HepG2 (cell line): Measurements from ENCODE around the gene TMEM135. TPM values are rescaled to one million over a fixed set of nuclear protein-coding genes. Genes with fewer than 3 reads are reported as not detected.

Experiments
- FOXA1 ChIP-seq, 2 experiments: fragments of 450-650 bp in 1 of 2; sonication (generic) in 1 of 2; formaldehyde crosslinking in 1 of 2; IDR thresholded peaks; 2 replicates each; pipeline versions ENCODE4 v1.4.0 to v1.6.1; 2016 to 2020; ENCODE audit warnings: missing genetic modification reagents in 1 of 2
- FOXC1 ChIP-seq: sonication (generic); formaldehyde crosslinking; IDR thresholded peaks from 2 replicates; pipeline ENCODE4 v1.8.0; 2022; ENCODE audit warnings: mild to moderate bottlenecking, missing genetic modification reagents, borderline replicate concordance
- HDAC1 ChIP-seq: sonication (generic); formaldehyde crosslinking; IDR thresholded peaks from 2 replicates; pipeline ENCODE4 v1.5.1; 2020; ENCODE audit warnings: mild to moderate bottlenecking, missing genetic modification reagents
- MLLT10 ChIP-seq: sonication (generic); formaldehyde crosslinking; IDR thresholded peaks from 2 replicates; pipeline ENCODE4 v1.4.0; 2020; ENCODE audit warnings: missing genetic modification reagents
- PRDM4 ChIP-seq: sonication (generic); formaldehyde crosslinking; IDR thresholded peaks from 2 replicates; pipeline ENCODE4 v1.9.0; 2021; ENCODE audit warnings: missing genetic modification reagents, borderline replicate concordance
- RNF219 ChIP-seq: sonication (generic); formaldehyde crosslinking; IDR thresholded peaks from 2 replicates; pipeline ENCODE4 v1.5.0; 2020; ENCODE audit warnings: mild to moderate bottlenecking, missing genetic modification reagents
- SRSF9 ChIP-seq: fragments of 200-400 bp; formaldehyde crosslinking; IDR thresholded peaks from 2 replicates; pipeline ENCODE4 v1.6.1; 2018; ENCODE audit warnings: borderline replicate concordance, mild to moderate bottlenecking, low read depth, low read length; ENCODE audit not compliant: insufficient read depth, poor library complexity, severe bottlenecking
- ZBTB2 ChIP-seq: sonication (generic); formaldehyde crosslinking; IDR thresholded peaks from 2 replicates; pipeline ENCODE4 v1.8.0; 2022; ENCODE audit warnings: low read depth, missing genetic modification reagents
- ZFP36L1 ChIP-seq: sonication (generic); formaldehyde crosslinking; IDR thresholded peaks from 2 replicates; pipeline ENCODE4 v1.8.0; 2022; ENCODE audit warnings: mild to moderate bottlenecking, missing genetic modification reagents, moderate library complexity
- ZFP62 ChIP-seq: sonication (generic); formaldehyde crosslinking; IDR thresholded peaks from 2 replicates; pipeline ENCODE4 v1.4.0; 2020; ENCODE audit warnings: missing genetic modification reagents
- ZNF142 ChIP-seq: sonication (generic); formaldehyde crosslinking; IDR thresholded peaks from 2 replicates; pipeline ENCODE4 v1.4.0; 2020; ENCODE audit warnings: missing genetic modification reagents
- ZNF143 ChIP-seq: sonication (generic); formaldehyde crosslinking; IDR thresholded peaks from 2 replicates; pipeline ENCODE4 v1.4.0; 2020; ENCODE audit warnings: missing genetic modification reagents
- ZNF251 ChIP-seq: sonication (generic); formaldehyde crosslinking; IDR thresholded peaks from 2 replicates; pipeline ENCODE4 v1.9.0; 2021; ENCODE audit warnings: mild to moderate bottlenecking, missing genetic modification reagents
- ZNF30 ChIP-seq: sonication (generic); formaldehyde crosslinking; IDR thresholded peaks from 2 replicates; pipeline ENCODE4 v1.5.0; 2020; ENCODE audit warnings: mild to moderate bottlenecking, missing genetic modification reagents
- ZNF549 ChIP-seq: sonication (generic); formaldehyde crosslinking; IDR thresholded peaks from 2 replicates; pipeline ENCODE4 v1.5.0; 2020; ENCODE audit warnings: missing genetic modification reagents
- ZNF703 ChIP-seq: sonication (generic); formaldehyde crosslinking; IDR thresholded peaks from 2 replicates; pipeline ENCODE4 v1.5.1; 2020; ENCODE audit warnings: missing genetic modification reagents, mild to moderate bottlenecking, moderate library complexity, borderline replicate concordance
- polyA plus RNA-seq, 8 experiments: library from polyadenylated mRNA; depleted of rRNA in 3 of 8; stranded (reverse) in 7 of 8; unstranded in 1 of 8; fragments of >200 nt; fragmentation: Illumina TruSeq in 4 of 8; extraction: Trizol in 4 of 8; gene quantifications; 2 replicates each; pipeline versions ENCODE4 v1.2.1 to v1.2.3, GENCODE V29; 2011 to 2016; ENCODE audit warnings: low read depth in 4 of 8, missing spikeins in 1 of 8, mixed read lengths in 1 of 8; ENCODE audit not compliant: insufficient read depth in 1 of 8
- total RNA-seq, 5 experiments: library from RNA; depleted of rRNA; stranded (reverse); fragments of >200 nt; fragmentation: Illumina TruSeq; extraction: Trizol; gene quantifications; 2 replicates each; pipeline ENCODE4 v1.2.3, GENCODE V29; 2016; ENCODE audit warnings: low read depth in 1 of 5

Gene TMEM135
- total and polyA plus RNA-seq, 2 of the 13 experiments (the other 11 are each of a cell fraction or from before 2014, with no cell fraction given), result 36.6 to 88.9 TPM

GRCh38 chr11:87037450-87038234 lies at the start of gene TMEM135 (continued):
- TF ChIP-seq ZNF142, result no peak
- no peak for TF ChIP-seq ZFP62
- TF ChIP-seq ZBTB2 (CRISPR knock-in tag), result no peak
- no peak; the same call in 1 of the 2 replicates for TF ChIP-seq RNF219 (CRISPR knock-in tag)
- peak; percentile 85; the same call in 1 of the 2 replicates for TF ChIP-seq ZFP36L1 (CRISPR knock-in tag)
- TF ChIP-seq MLLT10, result no peak
- TF ChIP-seq SRSF9, result no peak
- TF ChIP-seq ZNF549 (CRISPR knock-in tag), result no peak
- TF ChIP-seq HDAC1 (CRISPR knock-in tag), result peak; percentile 91
- peak; percentile 64; the same call in 1 of the 2 replicates for TF ChIP-seq FOXC1 (CRISPR knock-in tag)
- no peak; the same call in 1 of the 2 replicates for TF ChIP-seq ZNF143 (CRISPR knock-in tag)
- no peak for TF ChIP-seq ZNF251 (CRISPR knock-in tag)
- no peak for TF ChIP-seq PRDM4 (CRISPR knock-in tag)
- no peak for TF ChIP-seq FOXA1 (IDR thresholded peaks at IDR 0.05)
- peak; percentile 61; the same call in 1 of the 2 replicates for TF ChIP-seq FOXA1 (CRISPR knock-in tag; IDR thresholded peaks at IDR 0.05)
- TF ChIP-seq ZNF30 (CRISPR knock-in tag), result no peak
- TF ChIP-seq ZNF703 (CRISPR knock-in tag), result peak; percentile 51; the same call in 1 of the 2 replicates
